GM18867 (cell line): ENCODE measurements around the gene PSMG1.
A peak's percentile ranks its signal among the peaks of the same experiment; 100 is the strongest.
"Not testable (repeated sequence)": the region's sequence is repeated elsewhere in the genome, so short reads cannot be mapped to it uniquely, and the experiment has no call there.

Experiments
- ATAC-seq: cut with Tn5 transposase; IDR thresholded peaks from one replicate; pipeline ENCODE4 v1.9.1; 2021; ENCODE audit warnings: mild to moderate bottlenecking, moderate library complexity; ENCODE audit not compliant: unreplicated experiment

The PSMG1 gene, protein sequence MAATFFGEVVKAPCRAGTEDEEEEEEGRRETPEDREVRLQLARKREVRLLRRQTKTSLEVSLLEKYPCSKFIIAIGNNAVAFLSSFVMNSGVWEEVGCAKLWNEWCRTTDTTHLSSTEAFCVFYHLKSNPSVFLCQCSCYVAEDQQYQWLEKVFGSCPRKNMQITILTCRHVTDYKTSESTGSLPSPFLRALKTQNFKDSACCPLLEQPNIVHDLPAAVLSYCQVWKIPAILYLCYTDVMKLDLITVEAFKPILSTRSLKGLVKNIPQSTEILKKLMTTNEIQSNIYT

DNA sequence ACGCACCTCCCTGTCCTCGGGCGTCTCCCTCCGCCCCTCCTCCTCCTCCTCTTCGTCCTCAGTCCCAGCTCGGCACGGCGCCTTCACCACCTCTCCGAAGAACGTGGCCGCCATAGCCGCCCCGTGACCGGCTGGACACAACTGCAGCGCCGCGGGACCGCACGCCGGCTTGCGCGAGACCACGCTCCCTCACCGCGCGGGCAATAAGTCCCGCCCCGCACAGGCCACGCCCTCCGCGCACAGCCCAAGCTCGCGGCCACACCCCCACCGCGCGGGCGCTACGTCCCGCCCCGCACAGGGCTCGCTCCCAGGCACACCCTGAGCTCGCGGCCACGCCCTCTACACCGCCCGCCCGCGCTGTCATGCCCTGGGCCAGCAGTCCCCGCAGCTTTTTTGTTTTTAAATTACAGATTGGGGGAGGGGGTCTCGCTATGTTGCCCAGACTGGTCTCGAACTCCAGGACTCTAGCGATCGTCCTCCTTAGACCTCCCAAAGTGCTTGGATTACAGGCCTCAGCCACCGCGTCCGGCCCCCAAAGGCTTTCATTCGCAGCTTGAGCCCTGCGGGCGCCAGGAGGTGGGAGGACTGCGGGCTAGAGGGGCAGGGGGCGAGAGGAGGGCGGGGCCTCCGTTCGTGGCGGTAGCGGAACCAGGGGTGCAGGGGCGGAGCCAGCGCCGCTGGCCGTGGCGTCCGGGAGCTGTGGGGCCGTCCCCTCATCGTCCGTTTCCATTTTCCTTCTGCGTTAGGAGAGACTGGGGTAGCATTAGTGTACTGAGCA, at the start of gene PSMG1:
PSMG1 (minus strand) TSS at position 180 of the 778 bp plus-strand sequence; CDS start at position 114, 66 bp downstream.
- peak; percentile 87 for ATAC-seq

DNA sequence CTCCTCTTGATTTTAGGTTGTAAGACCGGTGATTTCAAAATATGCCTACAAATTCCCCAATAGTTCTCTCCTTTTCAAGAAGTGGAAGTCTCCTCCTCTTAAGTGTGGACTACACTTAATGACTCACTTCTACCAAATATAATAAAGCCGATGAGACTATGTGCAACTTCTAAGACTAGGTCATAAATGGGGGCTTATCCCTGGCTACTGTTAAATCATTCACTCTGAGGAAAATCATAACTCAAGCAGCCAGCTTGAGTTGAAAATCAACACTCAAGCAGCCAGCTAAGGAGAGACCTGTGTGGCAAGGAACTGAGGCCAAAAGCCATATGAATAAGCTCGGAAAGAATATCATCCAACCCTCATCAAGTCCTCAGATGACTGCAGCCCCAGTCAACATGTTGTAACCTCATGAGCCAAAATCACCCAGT, 49.6 kb upstream of the PSMG1 start:
- ATAC-seq: no peak

DNA sequence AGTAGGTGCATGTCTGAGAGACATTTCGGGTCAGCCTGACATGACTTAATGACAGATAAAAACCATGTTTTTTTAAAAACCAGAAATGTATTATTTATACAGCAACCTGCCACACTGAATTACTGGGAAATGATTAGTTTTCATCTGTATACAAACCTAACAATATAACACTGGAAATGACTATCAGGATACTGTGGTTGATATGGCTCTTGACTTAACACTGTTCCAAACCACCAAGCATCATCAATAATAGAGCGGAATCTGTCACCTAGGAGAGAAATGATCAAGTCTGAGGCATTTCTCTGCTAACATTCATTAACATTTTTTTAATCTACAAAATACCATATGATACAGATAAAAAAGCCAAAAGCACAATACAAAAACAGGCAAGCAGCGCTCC, 41.7 kb upstream of the PSMG1 start:
- no peak for ATAC-seq

DNA sequence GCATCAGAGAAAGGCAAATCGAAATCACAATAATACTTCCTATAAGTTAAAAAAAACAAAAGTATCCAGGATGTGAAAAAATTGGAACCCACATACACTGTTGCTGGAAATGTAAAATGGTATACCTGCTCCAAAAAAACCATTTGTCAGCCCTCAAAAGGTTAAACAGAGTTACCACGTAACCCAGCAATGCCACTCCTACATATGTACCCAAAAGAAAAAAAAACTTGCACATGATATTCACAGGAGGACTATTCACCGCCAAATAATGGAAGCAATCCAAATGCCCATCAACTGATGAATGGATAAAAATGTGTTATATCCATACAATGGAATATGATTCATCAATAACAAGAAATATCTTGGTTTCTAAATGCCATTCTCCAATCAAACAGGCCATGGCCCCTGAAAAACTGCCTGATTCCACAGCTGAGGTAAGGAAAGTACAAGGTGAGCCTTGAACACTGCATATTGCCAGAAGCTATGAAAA, 38.8 kb upstream of the PSMG1 start:
- no peak for ATAC-seq

DNA sequence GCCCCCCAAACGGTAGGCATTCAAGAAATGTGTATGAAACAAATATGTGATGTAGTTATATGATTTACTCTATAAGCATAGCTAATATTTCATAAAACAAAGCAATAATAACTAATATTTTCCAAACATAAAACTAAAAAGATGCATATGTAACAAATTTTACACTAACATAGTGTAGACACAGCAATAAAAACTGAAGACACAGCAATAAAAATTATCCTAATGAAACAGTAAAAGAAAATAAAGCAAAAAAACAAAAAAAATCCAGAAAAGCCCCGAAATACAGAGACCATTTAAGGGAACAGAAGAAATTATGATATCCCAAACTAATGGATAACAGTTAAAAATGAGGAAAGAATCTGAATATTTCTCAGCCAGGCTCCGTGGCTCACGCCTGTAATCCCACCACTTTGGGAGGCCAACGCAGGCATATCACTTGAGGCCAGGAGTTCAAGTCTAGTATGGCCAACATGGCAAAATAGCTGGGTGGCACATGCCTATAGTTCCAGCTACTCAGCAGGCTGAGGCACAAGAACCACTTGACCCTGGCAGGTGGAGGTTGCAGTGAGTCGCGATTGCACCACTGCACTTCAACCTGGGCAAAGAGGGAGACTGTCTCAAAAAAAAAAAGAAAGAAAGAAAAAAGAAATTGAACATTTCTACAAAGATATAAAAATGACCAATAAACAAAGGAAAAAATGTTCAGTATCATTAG, 38.2 kb upstream of the PSMG1 start:
- no peak for ATAC-seq

DNA sequence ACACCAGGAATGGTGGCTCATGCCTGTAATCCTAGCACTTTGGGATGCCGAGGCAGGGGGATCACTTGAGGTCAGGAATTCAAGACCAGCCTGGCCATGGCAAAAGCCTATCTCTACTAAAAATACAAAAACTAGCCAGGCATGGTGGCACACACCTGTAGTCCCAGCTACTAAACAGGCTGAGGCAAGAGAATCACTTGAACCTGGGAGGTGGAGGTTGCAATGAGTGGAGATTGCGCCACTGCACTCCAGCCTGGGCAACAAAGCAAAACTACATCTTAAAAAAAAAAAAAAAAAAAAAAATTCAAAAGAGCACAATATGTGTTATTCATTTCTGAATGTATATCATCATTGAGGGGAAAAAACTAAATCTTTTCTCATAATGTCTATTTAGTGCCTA, 37.6 kb upstream of the PSMG1 start:
- not testable (repeated sequence) for ATAC-seq

DNA sequence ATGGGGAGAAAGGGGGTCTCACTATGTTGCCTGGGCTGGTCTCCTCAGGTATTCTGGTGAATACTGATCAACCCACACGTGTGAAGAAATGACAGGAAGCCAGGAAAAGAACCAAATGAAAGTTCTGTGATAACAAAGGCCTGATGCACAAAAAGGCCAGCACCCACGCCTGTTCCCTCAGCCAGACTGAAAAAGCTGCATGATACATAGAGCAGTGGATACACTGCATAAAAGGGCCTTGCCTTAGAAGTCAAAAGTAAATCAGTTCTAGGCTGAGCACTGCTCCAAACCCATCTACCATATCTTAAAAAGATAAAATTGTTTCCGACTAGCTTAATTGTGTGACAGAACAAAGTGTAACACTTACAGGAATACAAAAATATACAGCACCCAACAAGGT, 36.9 kb upstream of the PSMG1 start:
- ATAC-seq: no peak

DNA sequence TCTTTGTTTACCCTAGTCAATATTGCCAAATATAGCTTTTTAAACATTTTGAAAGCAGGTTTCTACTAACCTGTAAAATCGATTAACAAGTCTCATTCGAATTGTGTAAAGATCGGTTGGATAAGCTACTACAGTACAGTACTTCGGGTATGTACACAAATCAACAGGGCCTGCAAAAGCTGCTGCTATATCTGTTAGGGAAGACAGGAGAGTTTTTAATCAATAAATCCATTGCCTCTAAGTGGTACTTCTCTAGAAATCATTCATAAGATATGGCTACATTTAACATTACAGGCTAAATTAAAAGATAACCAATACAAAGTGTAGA, 34.8 kb upstream of the PSMG1 start:
- no peak for ATAC-seq

DNA sequence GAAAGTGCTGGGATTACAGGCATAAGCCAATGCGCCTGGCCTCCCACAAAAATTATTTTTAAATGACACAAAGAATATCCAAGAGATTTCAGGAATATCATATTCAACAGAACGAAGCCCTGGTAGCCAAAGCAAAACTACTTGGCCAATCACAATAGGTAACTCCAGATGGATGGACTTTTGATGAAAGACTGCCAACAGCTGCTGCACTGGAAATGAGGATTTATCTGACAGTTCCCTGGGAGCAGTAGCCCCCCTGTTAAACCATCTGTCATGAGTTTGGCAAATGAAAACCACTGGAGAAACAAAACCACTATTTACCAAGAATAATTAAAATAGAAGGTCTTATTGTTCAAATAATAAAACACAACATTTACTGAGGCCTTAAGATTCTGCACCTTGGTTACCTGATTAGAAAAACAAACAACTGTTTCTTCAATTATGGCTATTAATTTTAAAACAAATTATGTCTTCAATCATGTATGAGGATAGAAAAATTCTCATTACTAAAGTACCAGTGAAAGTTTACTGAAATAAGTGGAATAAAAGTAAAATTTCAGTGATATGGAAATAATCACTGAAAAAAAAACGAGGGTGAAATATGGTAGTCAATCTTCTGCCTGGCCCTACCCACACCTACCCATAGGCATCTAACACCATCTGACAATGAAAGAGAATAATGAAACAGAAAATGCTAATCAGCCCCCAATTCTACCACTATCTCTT, 34.3 kb upstream of the PSMG1 start:
- ATAC-seq: no peak

DNA sequence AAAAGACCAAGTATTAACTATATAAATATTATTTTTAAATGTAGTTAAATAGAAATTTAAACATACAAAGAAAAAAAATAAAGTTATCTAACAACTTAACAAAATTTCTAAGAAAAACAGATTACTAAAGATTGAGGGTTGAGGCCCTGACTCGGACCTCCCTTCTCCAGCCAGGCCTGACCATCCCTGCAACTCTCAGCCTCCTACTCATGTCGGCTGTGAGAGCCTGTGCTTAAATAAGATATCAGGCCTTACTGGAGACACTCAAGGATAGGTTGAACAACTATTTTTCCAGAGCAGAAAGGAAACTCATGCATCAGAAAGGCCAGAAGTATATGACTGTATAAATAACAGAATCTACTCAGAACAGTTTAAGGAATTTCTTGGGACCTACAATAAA, 33.0 kb upstream of the PSMG1 start:
- no peak for ATAC-seq

DNA sequence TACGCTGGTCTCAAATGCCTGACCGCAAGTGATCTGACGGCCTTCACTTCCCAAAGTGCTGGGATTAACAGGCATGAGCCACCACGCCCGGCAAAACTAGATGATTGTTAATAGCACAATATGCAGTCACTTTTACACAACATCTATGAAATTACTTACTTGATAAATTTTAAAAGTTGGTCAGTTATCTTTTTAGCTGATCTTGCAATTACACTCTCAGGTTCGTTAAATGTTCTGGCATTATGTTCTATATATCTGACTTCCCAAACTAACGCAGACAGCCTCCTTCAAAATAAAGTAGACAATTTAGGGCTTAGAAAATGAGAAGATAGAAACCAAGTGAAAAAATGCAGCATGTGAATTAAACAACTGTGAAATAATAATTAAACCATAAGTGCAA, 31.8 kb upstream of the PSMG1 start:
- no peak for ATAC-seq

DNA sequence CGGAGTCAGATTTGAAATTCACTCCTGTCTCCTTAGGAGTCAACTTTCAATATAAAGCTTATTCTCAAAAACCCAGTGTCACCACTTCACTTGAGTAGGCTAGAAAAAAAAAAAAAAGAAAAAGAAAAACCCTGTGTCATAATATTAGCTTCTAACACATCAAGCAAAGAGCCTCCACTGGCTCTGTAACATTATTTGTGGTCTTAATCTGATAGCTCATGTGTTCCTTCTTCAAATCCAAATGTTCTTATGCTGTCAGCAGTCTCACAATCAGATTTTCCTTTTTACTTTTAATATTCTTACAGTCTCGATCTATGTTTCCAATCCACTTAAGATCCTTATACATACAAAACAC, 26.1 kb upstream of the PSMG1 start:
- no peak for ATAC-seq

DNA sequence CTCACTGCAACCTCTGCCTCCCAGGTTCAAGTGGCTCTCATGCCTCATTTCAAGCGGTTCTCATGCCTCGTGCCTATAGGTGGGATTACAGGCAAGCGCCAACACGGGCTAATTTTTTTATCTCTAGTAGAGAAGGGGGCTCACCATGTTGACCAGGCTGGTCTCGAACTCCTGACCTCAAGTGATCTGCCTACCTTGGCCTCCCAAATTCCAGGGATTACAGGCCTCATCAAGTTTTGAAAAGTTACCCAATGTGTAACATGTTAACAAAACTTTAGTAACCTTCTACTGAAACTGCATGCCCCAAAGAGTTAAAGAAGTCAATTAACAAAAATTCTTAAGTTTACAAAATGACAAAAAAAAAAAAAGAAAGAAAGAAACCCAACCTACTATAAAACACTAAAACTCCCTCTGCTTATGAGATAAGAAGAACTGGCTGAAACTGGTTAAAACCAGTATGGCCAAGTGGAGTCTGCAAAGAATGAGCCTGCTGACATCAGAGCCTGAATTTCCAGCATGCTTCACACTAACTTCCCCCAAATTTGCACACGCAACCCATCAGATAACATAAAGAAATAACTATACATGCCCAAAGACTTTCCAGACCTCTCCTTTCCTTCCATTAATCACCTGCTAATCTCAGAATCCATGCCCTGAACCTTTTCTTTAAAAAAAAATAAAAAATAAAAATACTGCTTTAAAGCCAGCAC, 25.5 kb upstream of the PSMG1 start:
- no peak for ATAC-seq

DNA sequence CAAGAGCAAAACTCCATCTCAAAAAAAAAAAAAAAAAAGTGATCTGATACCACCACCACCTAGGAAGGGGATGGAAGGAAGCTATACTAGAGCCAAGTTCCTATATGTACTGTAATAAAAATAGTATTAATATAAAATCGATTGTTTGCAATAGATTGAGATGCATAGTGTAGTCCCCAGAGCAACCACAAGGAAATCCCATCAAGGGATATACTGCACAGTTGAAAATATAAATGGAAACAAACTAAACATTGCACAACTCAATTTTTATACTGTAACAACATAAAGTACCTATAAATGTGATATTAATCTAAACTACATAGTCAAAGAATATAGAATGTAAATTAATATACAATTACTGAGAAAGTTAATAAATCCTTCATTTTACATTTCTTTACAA, 20.9 kb upstream of the PSMG1 start:
- ATAC-seq: no peak

DNA sequence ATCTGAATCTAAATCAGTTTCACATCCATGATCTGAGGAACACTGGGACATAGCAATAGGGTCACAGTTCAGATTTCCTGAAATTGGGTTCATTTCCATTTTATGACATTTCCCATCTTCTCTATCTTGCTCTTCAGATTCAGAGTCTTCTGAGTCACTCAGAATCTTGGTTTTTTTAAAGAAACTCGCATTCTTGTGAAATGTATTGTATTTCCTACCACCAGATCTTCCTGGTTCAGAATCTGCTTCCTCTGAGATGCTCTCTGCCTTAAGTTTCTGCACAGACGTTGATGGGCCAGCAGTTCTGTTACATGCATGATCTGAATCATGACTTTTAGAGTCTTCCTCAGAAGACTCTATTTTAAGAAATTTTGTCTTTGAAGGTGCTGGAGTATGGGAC, 15.5 kb upstream of the PSMG1 start:
- no peak for ATAC-seq

DNA sequence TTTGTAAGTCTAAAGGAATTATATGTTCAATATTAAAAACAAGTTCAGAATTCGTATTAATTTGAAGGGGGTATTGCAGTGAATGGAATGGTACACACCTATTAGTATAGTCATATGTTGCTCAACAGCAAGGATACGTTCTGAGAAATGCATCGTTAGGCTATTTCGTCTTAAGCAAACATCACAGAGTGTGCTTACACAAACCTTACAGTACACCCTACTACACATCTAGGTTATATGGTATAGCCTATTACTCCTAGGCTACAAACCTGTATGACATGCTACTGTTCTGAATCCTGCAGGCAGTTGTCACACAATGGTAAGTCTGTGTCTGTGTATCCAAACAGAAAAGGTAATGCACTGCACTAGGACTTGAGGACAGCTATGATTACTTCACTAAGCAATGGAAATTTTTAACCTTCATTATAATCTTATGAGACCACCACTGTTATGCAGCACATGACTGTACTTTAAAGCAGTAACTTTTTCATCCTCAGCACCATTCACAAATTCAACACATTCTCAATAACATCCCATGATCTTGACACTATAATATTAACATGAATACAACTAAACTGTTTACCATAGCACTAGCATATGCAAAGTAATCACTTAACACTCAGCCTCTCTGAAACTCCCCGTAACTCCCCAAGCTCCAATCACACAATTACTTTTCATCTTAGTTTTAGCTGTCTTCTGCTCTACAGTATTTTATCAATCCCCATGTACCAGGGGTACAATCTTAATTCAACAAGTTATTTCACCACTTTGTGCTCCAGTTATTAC, 14.4 kb upstream of the PSMG1 start:
- no peak for ATAC-seq

DNA sequence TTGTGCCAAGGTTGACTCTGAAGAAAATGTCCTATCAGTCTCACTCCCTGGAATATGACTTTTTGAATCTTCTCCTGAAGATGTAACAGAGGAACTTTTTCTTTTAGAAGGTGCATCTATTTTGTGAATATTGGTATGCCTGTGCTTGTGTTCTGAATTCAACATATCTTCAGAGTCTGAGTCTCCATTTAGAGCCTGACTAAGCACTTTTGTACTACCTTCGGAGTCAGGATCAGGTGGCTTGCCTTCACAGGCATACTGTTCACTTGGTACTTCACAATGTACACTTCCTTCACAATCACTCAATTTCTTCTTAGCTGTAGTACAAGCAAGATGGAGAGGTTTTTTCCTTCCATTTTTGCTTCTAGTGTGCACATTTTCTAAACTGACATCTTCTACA, 13.6 kb upstream of the PSMG1 start:
- no peak for ATAC-seq

DNA sequence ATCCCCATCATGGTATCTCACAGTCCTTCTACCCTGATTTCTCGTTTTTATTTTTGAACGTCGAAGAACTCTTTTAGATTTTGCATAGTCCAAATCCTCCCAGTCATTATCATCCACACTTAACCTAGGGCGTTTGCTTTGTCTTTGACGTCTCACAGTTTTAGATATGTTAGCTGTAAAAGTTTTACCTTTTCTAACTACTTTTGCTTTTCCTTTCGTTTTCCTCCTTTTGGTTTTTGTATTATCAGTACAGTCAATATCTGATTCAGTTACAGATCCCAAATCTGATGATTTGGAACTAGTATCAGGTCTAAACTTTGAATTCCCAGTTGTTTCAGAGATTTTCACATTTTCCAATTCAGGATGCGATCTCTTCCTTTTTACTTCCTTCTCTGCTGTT, 13.1 kb upstream of the PSMG1 start:
- ATAC-seq: no peak

DNA sequence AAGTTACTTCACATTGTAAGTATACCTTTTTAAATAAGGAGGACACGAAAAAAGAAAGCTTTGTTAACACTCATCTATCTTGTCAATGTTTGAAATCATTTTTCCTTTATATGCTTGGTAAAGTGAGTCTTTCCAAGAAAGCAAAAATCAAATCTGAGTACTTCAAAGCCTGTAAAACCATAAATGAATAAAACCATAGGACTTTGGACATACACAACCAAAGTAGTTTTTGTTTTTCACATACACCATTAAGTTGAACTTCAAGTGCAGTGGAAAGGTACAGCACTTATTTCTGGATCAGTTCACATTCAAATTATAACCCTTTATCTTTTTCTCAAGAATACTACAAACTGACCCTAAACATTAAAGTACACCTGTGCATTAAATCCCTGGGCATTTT, 10.1 kb upstream of the PSMG1 start:
- no peak for ATAC-seq
